HG02870 (cell line): Measurements from ENCODE around the gene ALPI.

ENCODE experiments used
- ATAC-seq: cut with Tn5 transposase; IDR thresholded peaks from one replicate; pipeline ENCODE4 v1.9.1; 2021; ENCODE audit warnings: mild to moderate bottlenecking, moderate library complexity; ENCODE audit not compliant: unreplicated experiment

The ALPI gene

DNA sequence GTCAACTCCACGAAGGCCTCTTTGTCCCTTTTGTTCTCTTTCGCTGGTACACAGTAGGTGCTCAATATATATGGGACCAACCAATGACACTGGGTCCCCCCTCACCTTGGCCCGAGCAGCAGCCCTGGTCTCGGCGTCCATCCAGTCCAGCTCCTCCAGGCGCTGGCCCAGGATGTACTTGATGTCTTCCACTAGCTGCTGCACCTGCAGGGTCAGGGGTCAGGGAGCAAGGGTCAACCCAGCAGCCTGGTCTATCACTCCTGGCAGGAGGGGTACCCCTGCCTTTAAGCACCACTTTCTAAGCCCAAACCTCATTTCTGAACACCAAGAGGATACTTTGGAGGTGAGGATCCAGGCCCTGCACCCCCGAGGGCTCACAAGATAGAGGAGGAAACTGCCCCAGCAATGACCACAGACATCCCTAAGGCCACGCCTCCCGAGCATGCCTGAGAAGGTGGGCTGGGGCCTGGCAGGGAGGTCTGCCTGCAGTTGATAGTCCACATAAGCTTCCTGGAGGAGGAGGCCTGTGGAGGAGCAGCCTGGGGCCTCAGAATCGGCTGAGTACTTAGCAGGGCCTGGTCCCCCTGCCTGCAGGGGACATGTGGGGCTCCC lies 27.5 kb downstream of the ALPI start:
- no peak for ATAC-seq

DNA sequence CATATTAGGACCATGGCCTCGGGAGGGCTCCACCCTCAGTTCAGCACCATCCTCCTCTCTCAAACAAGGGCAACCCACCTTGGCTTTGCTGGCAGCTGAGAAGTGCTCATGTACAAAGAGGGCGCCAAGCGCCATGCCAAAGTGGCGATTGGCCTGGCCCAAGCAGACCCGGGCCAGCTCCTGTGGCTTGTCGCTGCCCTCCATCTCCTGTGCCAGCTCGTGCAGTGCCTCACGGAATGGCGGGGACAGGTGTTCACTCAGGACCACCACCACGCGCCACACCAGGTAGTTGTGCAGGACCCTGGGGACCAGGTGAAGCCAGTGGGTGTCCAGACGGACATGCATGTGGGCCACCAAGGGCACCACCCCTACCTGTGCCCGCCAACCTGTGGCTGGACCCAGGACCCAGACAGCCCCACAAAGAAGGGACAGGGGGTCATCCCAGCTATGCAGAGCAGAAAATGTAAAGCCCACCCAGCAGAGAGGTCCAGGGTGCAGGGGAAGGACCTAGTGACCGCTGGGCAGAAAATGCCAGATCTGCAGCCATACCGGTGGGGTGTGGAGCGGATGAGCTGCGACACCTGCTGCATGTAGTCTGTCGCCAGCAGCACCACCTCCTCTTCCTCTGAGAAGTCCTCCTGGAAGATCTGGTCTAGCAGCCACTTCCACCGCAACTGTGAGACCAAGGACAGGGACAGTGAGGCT lies 28.1 kb downstream of the ALPI start:
- no peak for ATAC-seq

DNA sequence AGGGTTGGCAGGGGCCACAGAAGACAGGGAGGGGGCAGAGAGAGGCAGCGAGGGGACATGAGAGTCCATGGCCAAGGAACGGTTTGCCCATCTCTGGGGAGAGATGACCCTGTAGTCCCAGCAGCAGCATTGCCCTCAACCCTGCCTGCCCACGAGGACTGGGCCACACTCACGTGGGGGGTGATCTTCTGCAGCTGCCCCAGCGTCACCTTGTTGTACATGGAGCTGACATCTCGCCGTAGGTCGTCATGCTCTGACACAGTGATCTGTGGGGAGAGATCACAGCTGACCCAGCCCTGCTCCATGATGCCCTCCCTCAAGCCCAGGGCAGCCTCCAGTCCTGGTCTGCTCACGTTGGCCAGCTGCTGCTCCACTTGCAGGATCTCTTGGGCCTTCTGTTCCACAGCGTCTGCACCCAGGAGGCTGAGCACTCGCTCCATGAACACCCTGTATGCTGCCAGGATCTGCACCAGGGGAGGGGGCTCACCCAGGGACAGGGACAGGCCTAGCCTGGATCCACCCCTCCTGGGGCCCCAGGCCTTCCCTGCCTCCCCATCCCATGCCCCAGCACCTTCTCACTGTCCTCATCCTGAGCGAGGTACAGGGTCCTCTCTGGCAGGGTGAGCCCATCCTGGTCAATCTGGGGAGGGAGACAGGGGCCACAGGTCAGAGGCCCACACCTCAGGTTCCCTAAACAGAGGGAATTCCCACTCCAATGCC lies 28.8 kb downstream of the ALPI start:
- no peak for ATAC-seq

DNA sequence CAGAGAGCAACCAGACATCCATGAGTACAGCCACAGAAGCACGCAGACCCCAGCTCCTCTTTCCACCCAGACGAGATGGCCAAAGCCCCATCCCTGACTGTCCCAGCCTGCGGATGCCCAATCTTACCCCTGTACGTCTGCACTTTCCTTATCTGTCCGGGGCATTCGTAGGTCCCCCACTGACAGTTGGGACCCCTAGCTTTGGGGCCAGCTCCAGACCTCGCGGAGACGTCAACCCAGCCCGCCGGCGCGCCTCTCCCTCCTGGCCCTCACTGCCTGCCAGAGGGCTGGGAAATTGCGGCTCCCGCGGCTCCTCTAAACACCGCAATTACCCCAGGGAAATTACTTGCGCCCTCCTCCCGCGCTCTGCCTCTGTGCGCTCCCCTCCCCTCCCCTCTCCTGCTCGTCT lies 29.4 kb downstream of the ALPI start:
- no peak for ATAC-seq

DNA sequence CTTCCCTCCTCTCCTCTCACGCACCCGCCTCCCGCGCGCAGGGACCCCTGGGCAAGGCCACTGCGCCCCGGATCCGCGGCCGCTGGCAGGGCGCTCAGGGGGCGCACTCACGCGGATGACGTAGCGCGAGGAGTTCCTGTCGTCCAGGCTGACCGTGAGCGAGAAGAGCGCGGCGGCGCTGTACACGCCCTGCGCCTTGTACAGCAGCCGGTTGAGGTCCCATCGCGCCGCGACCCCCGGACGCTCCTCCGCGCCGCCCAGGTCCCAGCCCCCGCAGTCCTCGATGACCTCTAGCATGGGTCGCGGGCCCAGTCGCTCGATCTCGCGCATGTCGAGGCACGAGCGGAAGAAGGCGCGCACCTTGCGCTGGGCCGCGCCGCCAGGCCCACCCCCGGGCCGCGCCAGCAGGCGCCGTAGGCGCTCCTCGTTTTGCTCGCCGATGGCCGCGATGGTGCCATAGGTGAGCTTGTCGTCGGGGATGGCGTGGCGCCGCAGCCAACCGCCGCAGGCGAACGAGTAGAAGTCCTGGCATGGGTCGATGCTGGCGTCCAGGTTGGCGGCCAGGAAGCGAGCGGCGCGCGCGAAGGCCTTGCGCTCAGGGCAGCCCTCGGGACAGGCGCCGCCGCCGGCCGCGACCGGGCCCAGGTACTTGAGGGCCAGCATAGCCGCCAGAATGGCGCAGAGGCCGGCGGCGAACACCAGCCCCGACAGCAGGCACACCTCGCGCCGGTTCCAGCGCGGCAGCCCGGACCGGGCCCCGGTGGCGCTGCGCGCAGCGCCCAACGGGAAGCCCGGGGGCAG lies 30.0 kb downstream of the ALPI start:
- no peak for ATAC-seq

DNA sequence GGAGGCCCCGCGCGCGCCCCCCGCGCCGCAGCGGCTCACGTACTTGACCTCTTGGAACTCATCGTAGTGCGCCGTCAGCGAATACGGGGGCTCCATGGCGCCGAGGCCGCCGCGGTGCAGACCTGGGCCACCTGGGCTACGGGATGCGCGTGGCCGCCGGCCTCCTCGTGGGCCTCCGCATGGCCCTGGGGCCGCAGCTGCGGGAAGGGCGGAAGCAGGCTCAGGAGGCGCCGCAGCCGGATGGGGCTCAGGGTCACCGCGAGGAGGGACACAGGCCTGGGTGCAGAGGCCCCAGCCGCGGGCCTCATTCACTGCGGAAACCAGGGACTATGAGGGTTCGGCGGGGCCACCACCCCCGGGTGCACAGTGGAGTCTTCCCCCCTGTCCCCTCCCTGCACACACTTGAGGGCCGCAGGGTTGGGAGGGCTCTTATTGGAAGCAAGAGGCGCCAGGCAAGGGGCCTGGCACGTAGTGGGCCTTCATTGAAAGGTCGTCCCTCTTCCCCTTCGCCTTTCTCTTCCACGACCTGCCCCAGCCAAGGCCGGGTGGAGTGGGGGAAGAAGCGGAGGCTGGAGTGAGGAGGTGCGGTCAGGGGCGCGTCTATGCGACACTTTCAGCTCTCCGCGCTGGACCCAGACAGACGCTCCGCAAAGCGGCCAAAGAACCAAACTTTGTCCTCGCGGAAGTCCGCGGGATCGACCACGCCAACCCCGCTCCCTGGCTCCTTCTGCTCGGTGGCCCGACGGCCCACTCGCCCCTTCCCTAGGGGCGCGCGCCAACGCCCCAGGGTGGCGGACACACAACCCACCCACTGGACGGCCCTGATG lies 30.8 kb downstream of the ALPI start:
- ATAC-seq, result no peak

DNA sequence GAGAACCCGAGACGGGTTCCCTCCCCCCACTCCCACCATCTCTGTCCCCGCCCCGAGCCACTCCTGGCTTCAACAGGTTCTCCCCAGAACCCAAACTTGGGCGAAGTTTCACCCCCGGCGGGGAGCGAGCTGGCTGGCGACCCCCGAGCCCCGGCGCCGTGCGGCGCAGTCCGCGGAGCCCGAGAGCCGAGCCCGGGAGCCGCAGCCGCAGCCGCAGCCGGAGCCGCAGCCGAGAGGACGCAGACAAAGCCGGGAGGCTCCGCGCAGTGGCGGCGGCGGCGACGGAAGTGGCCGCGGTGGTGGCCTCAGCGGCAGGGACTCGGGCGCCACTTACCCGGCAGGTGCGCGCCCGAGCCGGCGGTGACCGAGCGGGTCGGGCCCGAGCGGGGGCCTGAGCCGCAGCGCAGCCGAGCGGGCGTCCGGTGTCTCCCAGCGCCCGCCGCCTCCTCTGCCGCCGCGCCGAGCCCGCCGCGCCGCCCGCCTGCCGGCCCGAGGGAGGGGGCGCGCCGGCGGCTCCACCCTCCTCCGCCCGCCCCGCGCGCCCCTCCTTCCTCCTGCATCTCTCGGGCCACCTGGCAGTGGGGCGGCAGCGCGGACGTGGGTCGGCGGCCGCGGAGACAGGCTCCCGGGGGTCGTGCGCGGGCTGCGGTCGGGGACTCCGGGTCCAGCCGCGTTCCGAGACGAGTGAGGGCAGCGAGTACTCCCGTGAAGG lies 31.6 kb downstream of the ALPI start, which contains the start of gene ECEL1:
ECEL1 (minus strand) TSS at position 450 of the 712 bp plus-strand sequence. CDS start 1,181 bp downstream, outside the sequence.
- ATAC-seq, result no peak

DNA sequence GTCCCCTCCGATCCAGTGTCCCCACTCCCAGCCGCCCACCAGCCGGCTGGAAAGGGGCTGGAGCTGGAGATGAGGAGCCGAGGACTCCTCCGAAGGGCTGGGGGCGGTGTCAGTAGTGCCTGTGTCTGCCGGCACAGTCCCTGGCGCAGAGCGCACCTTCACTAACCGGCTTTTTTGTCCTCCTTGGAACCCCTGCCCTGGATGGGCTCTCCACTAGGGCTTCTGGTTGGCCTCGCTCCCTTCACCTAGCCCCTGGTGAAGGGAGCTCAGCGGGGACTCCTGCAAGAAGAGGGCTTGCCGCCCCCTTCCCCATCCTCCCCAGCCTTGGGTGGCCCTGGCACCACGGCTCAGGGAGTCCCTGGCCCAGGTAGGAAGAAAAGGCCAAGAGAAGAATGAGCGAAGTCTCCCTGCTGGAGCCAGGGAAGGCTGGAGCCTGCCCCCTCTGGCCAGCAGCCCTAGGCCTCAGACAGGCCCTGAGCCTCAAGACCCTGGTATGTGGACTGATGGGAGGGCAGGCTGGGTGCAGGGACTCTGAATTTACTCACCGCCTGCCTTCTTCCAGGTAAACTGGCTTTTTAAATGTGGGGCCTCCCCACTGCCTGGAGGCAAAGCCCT lies 32.3 kb downstream of the ALPI start:
- no peak for ATAC-seq

DNA sequence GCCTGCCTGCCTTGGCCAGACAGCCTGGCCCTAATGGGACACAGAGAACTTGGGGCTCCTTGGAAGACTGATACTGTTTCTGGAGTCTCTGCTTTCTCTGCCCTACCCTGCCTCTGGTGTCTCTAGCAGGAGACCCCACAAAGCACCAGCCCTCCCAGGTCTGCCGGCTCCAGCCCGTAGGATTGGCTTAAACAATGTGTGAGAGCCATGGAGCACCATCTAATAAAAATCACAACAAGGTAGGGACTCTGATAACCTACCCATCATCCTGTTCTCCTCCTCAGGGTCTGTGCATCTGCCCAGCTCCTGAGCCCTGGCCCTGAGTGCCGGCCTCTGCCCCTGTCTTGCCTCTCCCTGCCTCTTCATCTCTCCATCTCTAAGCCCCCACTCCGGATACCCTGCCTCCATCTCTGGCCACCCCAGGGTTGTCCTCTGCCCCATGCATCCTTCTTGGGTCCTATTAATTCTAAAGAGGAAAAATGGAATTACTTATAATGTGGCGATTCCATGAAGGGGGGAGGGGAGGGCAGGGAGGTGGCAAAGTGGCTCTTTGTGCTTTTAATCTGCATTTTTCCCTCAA lies 32.9 kb downstream of the ALPI start:
- no peak for ATAC-seq

DNA sequence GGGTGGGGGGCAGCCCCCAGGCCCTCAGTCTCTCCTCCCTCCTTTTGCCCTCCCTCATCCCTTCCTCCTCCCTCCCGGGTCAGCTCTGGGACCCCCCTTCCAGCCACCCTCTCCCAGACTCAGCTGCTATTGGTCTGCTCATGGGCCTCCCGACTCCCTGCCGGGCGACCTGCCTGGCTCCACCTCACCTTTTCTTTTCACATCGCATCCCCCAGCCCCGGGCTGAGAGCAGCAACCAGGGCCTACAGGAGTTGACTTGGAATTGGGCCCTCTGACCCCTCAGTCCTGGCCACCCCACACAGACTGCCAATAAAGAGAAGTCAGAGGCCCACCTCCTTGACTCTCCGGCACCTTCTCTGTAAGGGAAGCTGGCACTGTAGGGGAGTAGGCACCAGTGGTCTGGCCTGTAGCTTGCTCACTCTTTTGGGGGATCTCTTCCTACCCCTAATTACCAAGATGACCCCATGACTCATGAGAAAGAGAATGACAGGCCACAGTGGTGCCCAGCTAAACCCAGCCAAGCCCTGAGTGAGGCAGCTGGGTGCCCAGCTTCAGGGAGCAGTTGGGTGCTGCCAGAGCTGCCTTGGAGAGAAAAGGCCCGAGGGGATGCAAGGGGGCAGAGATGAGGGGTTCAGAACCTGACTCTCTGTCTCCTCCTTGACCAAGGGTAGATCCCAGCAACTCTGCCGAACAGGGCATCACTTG lies 33.7 kb downstream of the ALPI start:
- ATAC-seq, result no peak

DNA sequence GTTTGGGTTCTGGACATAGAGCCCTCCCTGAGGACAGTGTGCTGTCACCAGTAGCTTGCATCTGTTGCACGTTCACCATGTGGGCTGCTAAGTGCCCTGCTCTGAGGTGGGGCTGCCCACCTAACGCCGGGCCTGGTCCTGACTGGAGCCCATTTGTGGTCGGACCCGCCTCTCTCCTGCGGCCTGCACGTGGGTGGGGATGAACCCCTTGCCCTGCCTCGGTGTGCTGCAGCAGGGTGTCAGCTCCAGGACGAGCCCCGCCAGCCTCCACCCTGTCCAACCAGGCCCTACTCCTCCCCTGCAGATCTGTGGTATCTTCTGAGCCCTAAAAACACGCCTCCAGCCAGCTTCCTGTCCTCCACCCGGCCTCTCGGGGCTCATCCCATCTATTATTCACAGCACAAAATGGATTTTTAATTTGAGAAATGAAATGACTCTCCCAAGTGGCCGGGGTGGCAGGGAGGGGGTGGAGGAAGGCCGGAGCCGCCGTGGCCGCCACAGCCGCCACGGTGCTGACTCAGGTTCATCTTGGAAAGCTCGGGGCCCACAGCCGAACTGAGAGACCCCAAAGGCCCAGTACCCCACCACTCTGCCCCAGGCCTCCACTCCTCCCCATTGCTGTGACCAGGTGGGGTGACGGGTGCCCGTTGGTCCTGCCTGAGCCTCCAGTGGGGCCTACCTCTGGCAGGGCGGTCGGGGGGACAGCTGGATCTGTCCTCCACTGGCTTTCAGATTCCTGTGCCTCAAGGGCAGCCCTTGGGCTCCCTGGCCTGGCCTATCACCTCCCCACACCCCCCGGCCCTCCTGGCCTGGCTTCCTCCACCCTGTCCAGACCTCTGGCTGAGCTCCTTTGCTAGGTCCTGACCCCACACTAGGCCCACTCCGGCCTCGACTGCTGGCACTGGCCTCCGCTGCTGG lies 34.5 kb downstream of the ALPI start:
- ATAC-seq, result no peak

DNA sequence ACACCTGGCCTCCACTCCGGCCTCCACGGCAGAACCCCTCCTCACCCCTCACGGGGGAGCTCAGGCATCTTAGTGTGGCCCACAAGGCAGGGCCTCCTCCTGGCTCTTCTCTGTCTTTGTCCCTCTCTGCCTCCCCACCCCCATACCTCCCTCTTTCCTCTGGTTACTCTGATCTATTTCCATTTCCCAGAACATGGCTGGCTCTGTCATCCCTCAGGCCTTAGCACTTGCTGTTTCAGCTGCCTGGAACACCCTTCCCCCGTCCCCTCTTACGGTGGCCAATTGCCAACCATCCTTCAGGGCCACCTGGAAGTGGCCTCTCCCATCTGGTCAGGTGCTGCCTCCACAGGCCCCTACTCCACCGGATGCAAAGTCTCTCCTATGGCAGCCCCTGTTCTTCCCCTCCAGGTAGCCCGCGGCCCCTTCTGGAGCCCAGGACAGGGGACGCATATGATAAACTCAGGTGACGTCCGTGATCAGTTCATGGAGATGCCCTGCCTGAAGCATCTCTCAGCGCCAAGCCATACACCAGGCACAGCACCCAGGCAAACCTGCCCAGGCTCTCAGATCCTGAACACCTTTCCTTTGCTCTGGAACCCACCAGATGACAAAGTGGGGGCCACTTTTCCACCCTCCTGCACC lies 35.3 kb downstream of the ALPI start:
- ATAC-seq, result no peak

DNA sequence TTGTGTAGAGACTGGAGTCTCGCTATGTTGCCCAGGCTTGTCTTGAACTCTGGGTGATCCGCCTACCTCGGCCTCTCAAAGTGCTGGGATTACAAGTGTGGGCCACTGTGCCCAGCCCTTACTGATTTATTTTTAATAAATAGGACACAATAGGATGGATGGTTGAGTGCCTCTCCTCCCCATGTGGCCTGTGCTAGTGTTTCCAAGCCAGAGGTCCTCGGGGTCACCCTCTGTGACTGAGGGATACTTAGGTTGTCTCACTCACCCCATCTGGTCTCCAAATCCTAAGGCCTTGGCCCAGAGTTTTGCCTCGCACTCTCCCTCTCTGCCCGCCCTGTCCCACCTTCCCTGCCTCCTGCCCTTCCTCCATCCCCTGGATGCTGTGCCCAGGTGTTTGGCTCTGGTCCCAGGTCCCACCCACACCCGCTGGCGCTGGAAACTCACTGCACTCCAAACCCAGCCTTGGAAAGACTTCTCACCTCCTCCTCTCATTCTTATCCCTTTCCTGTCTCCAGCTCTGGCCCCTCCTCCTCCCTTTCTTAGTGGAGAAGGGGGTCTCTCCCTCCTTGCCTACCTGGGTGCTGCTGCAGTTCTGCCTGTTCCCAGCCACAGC lies 36.4 kb downstream of the ALPI start:
- ATAC-seq, result no peak

DNA sequence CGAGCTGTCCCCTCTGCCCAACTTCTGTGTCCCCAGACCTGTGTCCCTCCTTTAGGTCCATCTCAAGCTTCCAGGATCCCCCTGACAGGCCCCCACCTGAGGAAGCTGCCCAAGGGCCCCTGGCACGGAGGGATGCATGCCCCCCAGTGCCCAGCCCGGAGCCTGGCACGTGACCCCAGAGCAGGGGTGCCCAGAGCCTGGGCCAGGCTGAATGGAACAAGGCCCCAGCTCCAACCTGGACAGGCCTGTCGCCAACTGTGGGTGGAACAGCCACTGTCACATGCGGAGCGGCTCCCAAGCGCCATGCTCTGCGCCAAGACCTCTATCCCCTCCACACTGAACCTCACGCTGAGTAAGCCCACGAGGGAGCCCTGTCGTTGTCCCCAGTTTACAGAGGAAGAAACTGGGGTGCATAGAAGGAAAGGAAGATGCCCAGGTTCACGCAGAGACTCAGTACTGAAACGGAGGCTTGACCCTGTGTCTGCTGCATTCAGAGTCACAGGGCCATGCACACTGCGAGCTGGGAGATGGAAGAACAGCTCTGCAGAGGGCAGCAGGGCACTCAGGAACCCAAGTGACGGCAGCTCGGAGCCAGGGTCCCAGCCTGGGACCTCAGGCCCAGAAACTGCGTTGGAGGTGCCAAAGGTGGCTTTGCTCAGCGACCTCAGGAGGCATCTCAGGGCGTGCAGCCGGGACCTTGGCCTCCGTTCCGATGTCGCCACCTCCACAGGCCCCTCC lies 37.2 kb downstream of the ALPI start:
- ATAC-seq, result no peak

DNA sequence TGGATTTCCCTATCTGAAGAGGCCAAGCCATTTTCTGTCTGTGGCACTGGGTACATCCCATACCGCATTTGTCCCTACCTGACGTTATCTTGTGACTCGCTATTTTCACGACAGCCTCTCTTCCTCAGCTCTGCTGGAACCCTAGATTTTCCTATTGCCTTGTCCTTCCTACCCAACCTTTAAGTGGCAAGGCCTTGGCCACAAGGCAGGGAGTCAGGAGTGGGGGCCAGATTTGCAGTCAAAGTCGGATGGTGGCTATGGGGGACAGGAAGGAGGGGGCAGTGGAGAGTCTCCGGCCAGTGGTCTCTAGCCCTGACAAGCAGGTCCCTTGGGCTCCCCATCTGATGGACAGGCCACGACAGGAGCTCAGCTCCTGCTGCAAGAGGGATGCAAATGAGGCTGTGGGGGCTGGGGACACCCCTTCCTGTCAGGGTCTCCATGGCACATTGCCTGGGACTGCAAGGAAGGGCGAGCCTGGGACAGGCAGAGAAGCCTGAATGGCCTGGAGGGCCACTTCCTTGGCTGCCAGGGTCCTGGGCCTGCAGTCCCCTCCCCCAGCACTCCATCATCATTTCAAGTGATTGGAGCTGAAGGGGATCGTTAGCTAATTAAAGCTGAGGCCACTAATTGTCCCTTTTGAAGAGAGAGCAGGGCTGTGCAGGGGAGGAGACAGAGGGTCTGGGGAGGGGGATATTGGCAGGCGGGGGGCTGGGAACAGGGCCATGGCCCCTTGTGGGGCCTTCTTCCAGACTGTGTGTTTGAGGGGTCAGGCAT lies 37.9 kb downstream of the ALPI start:
- no peak for ATAC-seq
